Coronary artery (tissue), 2 donors: ENCODE results near the gene TLE6.

ENCODE experiments used
- DNase-seq: peaks from one replicate; pipeline ENCODE4 v3.0.0-alpha.2; 2017; ENCODE audit warnings: low spot score
- H3K27ac ChIP-seq, 2 donors: fragments of 200-600 bp; sonication (generic); one replicate each; pipeline ENCODE4 v1.5.1; 2016 to 2019
- H3K4me3 ChIP-seq: fragments of 200-600 bp; sonication (generic); 2 replicates; pipeline ENCODE4 v1.5.1; 2016; ENCODE audit warnings: mild to moderate bottlenecking, moderate library complexity
- TF ChIP-seq, protein P1 (sequence below): fragments of 200-600 bp; sonication (generic); IDR thresholded peaks from one replicate; pipeline ENCODE4 v1.5.1; 2019; ENCODE audit warnings: antibody characterized with exemption

Gene TLE6

DNA sequence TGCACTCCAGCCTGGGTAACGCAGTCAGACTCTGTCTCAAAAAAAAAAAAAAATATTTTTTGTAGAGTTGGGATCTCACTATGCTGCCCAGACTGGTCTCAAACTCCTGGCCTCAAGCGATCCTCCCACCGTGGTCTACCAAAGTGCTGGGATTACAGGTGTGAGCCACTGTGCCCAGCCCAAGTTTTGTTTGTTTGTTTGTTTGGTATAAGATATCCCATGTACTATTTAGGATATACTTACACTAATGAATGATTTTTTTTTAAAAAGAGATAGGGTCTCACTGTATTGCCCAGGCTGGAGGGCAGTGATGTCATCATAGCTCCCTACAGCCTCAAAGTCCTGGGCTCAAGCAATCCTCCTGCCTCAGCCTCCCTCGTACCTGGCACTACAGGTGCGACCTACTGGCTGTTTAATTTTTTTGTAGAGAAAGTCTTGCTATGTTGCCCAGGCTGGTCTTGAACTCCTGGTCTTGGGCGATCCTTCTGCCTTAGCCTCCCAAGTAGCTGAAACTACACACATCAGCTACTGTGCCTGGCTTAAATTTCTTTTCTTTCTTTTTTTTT is 24.0 kb downstream of the TLE6 start:
- TF ChIP-seq, protein P1, sequence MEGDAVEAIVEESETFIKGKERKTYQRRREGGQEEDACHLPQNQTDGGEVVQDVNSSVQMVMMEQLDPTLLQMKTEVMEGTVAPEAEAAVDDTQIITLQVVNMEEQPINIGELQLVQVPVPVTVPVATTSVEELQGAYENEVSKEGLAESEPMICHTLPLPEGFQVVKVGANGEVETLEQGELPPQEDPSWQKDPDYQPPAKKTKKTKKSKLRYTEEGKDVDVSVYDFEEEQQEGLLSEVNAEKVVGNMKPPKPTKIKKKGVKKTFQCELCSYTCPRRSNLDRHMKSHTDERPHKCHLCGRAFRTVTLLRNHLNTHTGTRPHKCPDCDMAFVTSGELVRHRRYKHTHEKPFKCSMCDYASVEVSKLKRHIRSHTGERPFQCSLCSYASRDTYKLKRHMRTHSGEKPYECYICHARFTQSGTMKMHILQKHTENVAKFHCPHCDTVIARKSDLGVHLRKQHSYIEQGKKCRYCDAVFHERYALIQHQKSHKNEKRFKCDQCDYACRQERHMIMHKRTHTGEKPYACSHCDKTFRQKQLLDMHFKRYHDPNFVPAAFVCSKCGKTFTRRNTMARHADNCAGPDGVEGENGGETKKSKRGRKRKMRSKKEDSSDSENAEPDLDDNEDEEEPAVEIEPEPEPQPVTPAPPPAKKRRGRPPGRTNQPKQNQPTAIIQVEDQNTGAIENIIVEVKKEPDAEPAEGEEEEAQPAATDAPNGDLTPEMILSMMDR: no peak
- Histone ChIP-seq H3K27ac (no peak overlapping the region), H3K4me3 (no peak overlapping the region)
- no peak for DNase-seq

DNA sequence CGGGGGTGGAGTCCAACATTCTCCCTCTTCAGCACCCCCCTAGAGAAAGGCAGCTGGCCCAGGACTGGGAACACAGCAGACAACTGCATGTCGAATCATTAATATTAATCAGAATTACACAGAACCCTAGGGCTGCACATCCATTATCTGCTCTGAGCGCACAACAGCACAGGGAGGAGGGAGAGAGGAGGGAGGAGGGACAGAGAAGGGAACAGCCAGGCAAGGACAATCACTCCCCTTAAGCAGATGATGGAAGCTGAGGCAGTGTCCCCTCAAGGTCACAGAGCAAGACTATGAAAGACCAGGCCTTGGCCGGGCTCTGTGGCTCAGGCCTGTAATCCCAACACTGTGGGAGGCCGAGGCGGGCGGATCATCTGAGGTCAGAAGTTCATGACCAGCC is 25.7 kb downstream of the TLE6 start:
- TF ChIP-seq, protein P1: no peak
- Histone ChIP-seq H3K4me3 (no peak overlapping the region), H3K27ac (no peak overlapping the region)
- no peak for DNase-seq

DNA sequence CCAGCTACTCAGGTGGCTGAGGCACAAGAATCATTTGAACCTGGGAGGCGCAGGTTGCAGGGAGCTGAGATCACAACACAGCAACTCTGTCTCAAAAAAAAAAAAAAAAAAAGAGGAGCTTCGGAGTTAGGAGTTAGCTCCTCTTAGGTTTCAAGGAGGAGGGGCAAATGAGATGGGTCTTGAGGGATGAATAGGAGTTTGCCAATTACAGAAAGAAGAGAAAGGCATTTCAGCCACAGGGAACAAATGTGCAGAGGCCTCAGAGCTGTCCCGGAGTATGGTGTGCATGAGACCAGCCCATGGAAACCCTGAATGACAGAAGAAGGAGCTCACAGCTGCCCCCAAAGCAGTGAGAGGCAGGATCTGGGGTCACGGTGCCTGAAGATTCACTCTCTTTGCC is 27.2 kb downstream of the TLE6 start:
- DNase-seq: no peak
- TF ChIP-seq, protein P1: no peak
- H3K27ac ChIP-seq: no peak overlapping the region
- no peak overlapping the region for H3K4me3 ChIP-seq

DNA sequence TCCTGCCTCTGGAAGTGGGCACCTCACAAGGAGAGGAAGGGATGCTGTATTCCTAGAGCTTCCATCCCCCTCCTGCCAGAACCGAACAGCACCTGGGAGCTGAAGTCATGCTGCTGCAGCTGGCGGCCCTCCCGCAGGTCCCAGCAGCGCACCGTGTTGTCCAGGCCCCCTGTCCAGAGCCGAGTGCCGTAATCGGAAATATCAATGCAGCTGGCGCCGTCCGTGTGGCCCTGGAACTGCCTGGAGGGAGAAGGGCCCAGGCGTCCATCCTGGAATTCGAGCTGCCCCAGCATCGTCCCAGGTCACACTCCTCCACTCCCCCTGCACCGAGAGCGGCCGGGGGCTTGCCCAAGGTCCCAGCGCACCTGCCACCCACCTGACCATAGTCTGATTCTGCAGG is 28.0 kb downstream of the TLE6 start:
- no peak for DNase-seq
- H3K27ac ChIP-seq: no peak overlapping the region
- TF ChIP-seq, protein P1: no peak
- no peak overlapping the region for H3K4me3 ChIP-seq

DNA sequence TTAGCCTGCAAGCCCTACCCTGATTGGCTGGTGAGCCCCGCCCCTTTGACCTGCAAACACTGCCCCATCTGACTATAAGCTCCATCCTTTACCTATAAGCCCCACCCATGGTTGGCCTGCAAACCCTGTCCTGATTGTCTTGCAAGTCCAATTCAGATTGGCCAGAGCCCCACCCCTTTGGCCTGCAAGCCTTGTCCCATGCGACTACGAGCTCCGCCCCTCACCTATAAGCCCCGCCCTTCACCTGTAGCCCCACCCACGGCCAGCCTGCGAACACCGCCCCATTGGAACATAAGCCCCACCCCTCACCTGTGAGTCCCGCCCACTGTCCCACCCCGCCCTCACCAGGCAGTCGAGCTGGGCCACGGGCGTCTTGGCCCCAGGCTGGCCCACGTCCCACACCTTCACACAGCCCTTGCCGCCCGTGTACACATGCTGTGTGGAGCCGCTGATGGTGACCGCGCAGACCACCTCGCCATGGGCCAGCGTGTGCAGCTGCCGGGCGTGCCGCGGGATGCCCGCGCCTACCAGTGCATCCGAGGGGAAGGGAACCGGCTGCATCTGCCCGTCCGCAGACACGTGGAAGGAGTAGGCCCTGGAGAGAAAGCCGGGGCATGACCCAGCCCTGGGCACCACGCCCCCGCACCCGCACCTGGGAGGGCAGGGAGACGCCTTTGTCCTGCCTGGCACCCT is 28.9 kb downstream of the TLE6 start:
- Histone ChIP-seq H3K27ac (no peak overlapping the region), H3K4me3 (no peak overlapping the region)
- DNase-seq: no peak
- TF ChIP-seq, protein P1: no peak

DNA sequence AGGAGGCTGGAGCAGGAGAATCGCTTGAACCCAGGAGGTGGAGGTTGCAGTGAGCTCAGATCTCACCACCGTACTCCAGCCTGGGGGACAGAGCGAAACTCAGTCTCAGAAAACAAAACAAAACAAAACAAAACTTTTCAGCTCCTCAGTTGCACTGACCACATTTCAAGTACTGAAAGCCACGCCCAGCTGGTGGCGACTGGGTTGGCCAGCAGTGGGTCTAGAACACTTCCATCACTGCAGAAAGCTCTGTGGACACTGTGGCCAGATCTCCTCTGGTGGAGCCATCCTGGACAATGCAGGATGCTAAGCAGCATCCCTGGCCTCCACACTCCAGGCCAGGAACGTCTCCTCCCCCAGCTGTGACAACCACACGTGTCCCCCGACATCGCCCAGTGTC is 30.6 kb downstream of the TLE6 start:
- H3K4me3 ChIP-seq: no peak overlapping the region
- no peak overlapping the region for H3K27ac ChIP-seq
- no peak for DNase-seq
- TF ChIP-seq, protein P1: no peak

DNA sequence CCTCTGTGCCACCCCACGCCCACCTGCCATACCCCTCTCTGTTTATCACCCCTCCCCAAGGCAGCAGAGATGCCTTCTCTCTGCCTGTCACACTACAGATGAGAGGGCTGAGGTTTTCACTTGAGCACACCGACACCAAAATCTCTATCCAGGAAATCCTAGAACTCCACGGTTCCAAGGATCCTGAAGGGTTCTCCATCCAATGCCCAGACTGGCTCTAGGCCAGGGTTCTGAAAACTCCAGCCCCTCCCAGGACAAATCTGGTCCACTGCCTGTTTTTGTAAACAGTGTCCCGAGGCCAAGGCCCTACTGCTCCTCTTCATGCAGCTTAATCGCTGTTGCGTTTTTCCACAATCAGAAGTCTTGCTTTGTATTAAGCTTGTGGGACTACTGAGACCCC is 31.6 kb downstream of the TLE6 start:
- Histone ChIP-seq H3K4me3 (no peak overlapping the region), H3K27ac (no peak overlapping the region)
- DNase-seq: no peak
- TF ChIP-seq, protein P1: no peak
